GM18517 (cell line): ENCODE results near the gene DRP2.
"Not testable (repeated sequence)": the region's sequence is repeated elsewhere in the genome, so short reads cannot be mapped to it uniquely, and the experiment has no call there.

Experiments used
- ATAC-seq: cut with Tn5 transposase; IDR thresholded peaks from one replicate; pipeline ENCODE4 v1.9.1; 2021; ENCODE audit warnings: mild to moderate bottlenecking, moderate library complexity; ENCODE audit not compliant: unreplicated experiment

DRP2 gene

DNA sequence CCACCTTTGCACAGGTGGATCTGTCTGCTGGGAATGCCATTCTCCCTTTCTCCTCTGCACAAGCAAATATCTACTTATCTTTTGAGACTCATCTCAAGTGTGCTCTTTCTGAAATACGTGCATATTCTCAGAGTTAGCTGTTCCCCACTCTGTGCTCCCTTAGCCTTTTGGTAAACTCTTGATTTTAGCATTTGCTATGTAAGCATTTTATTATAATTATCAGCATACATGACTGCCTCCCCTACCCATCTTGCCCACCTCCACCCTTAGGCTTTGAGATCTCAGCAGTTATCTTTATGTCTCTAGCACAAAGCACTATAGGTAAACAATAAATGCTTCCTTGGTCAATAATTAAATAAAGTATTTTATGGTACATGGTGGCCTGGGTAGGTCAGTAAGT, 11.5 kb downstream of the DRP2 start:
- no peak for ATAC-seq

DNA sequence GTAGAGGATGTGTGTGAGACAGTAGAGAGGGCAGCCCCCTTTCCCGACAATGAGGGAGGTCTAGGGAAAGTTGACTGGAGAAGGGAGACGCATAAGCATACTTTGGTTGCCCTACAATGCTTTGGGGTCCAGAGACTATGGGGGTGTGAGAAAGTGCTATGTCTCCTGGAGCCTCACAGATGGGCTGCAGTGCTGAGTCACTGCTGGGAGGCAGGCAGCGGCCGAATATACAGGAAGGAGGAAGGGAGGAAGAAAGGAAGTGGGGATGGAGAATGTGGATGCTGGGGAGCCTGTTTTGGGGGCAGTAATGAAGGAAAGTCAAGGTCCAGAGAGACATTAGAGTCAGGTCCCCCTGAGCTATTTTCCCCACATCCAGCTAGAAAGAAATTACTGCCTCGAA, 12.7 kb downstream of the DRP2 start:
- no peak for ATAC-seq

DNA sequence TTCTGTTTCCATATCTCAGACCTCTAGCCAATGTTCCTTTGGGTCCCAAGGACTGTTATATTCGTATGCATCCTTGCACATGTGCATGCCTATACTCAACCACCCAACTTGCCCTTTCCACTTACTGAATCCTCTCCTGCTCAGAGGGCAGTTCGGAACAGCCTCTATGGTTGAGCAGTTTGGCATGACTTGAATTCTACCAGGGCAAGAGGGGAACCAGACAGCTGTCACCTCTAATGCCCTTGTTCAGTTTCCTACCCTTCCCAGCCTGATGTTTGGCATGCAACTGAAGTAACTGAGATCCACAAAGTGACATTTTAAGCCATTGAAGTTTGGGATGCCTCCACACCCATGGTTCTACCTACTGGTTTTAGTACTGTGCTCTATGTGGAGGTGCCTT, 17.5 kb downstream of the DRP2 start:
- no peak for ATAC-seq

DNA sequence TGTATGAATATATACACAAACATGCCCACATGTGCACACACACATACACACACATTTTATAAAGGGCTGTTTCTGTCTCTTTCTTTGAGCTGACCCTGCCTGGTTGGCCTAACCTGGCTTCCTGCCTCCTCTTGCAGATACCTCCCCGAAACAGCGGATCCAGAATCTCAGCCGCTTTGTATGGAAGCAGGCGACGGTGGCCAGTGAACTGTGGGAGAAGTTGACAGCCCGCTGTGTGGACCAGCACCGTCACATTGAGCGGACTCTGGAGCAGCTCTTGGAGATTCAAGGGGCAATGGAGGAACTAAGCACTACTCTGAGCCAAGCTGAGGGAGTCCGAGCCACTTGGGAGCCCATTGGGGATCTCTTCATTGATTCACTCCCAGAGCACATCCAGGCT, 21.9 kb downstream of the DRP2 start:
- no peak for ATAC-seq

DNA sequence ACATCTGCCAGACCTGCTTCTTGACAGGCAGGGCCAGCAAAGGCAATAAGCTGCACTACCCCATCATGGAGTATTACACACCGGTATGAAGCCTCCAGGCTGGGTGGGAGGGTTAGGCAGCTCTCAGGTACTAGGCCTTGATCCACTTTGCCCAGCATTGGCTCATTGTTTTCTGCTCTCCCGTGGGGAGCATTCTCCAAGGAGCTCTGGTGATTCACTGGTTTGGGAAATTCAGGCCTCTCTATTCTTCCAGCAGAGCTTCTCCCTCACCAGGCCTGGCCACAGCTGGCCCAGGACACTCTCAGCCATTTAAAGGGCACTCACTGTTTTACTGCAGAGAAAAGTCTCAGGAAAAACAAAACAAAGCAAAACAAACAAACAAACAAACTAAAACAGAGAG, 33.0 kb downstream of the DRP2 start:
- ATAC-seq, result no peak

DNA sequence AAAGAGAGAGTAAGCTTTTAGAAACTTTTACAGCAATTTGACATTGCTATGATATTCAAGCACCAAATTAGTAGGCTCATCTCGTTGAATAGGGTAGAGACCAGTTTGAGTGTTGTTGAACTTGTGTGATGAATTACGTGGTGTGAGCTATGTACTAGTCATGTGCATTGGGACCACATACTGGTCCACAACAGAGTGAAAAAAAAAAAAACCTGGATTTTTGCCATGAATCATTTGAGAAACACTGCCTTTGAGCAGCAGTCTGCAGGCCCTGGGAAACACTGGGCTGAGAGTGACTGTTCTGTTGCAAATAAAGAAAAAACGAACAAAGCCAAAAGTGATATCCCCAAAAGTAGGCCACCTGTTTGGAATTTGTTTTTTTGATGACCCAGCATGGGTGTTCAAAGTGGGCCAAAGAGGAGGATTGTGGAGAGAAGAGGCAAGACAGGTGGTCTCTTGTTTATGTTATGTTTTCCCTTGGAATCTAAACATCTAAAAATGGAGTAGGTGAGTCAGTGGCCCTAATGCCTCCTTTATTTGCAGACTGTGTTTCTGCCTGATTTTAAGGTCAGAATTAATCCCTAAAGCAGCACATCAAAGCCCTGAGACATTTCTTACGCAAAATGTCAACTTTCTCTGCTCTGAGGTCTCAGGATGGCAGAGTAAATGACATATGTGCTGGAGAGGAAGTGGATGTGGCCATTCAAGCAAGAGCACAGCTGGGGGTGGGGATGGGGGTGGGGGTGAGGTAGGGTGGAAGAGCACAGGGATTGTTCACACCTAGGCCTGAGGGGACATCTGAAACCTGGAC, 38.1 kb downstream of the DRP2 start:
- ATAC-seq, result no peak

DNA sequence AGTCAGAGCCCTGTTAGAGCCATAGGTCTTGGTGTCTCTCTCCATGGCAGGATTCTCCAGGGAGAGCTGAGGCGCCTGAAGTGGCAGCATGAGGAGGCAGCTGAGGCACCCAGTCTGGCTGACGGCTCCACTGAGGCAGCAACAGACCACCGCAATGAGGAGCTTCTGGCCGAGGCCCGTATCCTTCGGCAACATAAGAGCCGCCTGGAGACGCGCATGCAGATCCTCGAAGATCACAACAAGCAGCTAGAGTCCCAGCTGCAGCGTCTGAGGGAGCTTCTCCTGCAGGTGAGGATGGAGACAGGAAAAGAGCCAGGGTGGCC, 38.6 kb downstream of the DRP2 start:
- ATAC-seq, result no peak

DNA sequence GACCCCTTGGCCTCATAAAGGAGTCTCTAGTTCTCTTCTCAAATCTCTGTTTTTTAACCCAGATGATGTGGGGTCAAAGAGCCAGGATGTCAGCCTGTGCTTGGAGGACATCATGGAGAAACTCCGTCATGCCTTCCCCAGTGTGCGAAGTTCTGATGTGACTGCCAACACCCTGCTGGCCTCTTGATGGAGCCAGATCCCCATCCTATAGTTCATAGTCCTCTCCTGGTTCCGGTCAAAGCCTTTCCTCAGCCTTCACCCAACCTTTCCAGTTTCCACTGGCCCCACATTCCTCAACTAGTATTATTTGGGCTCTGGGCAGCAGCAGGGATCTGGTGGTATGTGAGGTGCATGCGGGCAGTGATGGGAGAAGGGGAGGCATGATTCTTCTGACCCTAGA, 40.8 kb downstream of the DRP2 start:
- no peak for ATAC-seq

DNA sequence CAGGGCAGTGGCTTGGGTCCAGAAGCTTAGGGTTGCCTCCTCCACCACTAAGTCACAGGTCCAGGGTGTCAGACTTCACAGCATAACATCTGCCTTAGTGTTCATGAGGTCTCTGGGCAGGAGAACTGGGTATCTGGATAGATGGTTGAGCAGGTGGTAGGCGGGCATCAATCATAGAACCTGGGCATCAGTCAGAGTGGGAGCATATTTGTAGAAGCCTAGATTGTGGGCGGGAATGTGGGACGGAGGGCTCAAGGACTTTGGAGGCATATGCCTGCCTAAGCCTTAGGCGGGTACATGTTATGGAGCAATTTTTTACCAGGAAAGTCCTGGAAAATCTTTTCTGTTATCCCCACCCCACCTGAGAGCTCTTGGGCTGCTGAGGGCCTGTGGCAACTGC, 43.0 kb downstream of the DRP2 start:
- ATAC-seq, result no peak

DNA sequence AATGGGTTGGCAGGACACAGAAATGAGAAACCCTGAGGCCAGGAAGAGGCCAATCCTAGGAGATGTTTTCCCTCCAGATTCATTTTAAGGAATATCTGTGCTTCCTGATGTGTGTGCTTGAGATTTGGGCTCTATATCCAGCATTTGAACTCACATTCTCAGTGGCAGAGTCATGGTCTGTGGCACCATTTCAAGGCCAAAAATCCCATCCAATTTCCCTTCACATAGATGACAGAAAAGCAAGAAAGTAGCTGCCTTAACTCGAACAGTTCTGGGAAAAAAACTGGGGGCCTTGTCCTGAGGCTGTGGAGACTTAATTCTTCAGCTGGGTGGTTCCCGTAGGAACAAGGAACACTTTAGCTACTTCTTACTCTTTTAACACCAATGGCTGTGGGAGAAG, 44.2 kb downstream of the DRP2 start:
- no peak for ATAC-seq

DNA sequence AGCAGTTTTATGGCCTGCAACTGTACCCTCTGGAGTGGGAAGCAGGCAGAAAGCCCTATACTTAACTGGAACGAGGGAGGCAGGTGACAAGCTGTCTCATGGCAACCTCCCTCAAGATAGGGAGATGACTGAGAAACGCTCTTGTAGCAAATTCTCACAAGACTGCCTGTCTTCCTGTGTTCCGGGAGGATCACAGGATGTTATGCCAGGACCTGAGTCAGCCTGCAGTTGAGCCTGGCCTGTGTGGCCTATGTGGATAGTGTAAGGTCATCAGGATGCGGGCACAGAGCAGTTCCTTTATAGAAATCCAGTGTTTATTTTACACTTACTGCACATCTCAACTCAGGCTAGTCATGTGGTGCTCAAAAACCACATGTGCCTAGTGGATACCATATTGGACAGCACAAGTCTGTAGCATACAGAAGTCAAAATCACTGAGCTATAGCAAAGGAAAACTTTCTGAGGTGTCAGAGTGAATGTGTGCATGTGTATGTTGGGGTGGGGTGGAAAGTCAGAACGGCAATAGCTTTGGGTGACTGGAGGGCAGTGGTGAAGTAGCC, 46.4 kb downstream of the DRP2 start:
- ATAC-seq, result no peak

DNA sequence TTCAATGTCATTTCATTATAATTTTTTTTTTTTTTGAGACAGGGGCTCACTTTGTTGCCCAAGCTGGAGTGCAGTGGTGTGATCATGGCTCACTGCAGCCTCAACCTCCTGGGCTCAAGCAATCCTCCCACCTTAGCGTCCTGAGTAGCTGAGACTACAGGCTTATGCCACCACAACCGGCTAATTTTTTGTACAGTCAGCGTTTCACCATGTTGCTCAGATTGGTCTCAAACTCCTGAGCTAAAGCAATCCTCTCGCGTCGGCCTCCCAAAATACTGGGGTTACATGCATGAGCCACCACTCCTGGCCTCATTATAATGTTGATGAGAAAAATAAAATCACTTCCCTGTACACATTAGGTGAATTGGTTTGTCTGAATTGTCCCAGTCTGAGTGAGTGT, 54.6 kb downstream of the DRP2 start:
- no peak for ATAC-seq

DNA sequence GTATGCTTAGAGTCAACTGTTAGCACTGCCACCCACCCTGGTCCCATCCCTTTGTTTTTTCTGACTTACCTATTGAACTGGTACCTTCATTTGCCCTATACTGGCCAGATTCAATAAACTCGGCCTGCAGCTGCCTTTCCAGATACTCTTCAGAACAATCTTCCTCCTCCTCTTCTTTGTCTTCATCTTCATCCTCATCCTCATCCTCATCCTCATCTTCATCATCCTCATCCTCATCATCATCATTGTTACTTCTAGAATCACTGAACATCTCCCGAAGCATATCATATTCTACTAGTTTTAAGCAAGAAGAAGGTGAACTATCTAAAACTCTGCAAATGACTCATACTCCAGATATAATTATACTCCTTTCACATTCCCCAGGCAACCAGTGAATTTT, 56.7 kb downstream of the DRP2 start:
- no peak for ATAC-seq

DNA sequence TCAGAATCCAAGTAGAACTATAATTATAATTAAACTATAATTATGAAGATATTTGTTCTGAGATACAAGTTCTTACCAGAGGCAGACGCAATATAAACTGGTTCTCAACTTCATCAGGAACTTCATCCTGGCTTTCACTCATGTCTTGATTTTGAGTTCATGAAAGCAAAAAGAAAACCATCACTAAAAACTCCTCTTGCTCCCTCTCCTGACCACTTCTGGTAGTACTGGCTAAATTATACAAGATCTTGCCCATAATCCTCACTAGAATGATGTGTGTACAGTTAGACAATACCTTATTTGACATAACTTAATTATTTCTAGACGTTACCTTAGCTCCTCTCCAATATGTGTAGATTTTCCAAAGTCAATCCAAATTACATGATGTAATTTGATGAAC, 67.8 kb downstream of the DRP2 start:
- peak; percentile 71 for ATAC-seq

DNA sequence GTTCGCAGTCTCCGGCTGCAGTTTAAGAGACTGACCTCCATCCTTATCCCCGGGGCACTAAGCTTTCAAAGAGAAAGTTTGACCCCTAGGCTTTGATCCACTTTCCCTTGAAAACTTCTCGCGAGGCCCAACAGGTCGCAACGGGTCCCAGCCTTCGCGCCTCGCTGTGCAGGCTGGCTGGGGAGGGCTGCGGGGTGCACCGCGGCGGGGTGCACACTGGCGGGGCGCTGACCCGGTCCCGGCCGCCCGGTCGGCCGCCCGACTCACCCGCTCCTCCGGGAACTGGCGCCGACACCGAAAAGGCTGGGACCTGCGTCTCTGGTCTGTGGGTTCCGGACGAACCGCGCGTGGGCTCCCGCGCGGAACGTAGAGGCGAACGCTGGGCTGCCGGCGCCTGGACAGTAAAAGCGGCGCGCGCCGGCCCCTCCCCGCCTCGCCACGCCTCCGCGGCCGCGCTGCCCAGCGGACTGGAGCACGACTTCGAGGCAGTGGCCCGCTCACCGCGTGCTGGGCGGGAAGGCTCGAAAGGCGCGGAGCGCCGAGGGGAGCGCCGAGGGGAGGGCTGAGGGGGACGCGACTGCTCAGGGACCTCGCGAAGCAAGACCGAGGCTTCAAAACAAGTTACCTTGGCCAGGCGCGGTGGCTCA, 71.5 kb downstream of the DRP2 start, which contains the start of gene TAF7L:
Gene TAF7L, minus strand, starts transcription at position 378 of the 647 bp plus-strand sequence. CDS start 3,791 bp downstream, outside the sequence.
- no peak for ATAC-seq

DNA sequence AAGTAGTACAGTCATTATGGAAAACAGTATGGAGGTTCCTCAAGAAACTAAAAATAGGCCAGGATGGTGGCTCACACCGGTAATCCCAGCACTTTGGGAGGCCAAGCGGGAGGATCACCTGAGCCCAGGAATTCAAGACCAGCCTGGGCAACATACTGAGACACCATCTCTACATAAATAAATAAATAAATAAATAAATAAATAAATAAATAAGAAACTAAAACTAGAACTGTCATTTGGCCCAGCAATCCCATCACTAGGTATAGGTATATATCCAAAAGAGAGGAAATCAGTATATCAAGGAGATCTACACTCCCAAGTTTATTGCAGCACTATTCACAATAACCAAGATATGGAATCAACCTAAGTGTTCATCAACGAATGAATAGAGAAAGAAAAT, 76.0 kb downstream of the DRP2 start:
- not testable (repeated sequence) for ATAC-seq

DNA sequence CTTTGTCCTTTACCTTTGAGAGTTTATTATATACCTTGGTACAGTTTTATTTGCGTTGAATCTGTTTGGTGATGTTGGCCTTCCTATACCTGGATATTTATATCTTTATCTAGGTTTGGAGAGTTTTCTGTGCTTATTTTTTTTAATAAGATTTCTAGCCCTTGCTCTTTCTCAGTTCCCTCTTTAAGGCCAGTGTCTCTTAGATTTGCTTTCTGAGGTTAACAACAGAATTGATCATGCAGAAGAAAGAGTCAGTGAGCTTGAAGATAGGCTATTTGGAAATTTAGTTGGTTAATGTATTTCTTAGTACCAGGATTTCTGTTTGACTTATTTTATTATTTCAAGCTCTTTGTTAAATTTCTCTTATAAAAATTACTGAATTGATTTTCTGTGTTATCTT, 84.2 kb downstream of the DRP2 start:
- no peak for ATAC-seq
